IgD-negative memory B cell (primary cell): ENCODE measurements around the gene GSG1L. TPM values are rescaled to one million over a fixed set of nuclear protein-coding genes. Genes with fewer than 3 reads are reported as not detected.

Experiments used
- H3K27ac Mint-ChIP-seq, 3 donors: one replicate each; pipeline ENCODE4 v1.8.0; 2020 to 2022; ENCODE audit warnings: mild to moderate bottlenecking in 3 of 3, mixed read lengths in 3 of 3, moderate library complexity in 1 of 3
- H3K27me3 Mint-ChIP-seq: one replicate; pipeline ENCODE4 v1.8.0; 2021; ENCODE audit warnings: mixed read lengths
- H3K36me3 Mint-ChIP-seq: one replicate; pipeline ENCODE4 v1.8.0; 2020; ENCODE audit warnings: mild to moderate bottlenecking, mixed read lengths
- H3K4me1 Mint-ChIP-seq, 3 donors: one replicate each; pipeline ENCODE4 v1.8.0; 2020 to 2022; ENCODE audit warnings: mixed read lengths in 3 of 3, mild to moderate bottlenecking in 1 of 3
- H3K4me3 Mint-ChIP-seq, 4 donors: one replicate each; pipeline ENCODE4 v1.8.0; 2020 to 2022; ENCODE audit warnings: mild to moderate bottlenecking in 4 of 4, mixed read lengths in 4 of 4, moderate library complexity in 3 of 4
- H3K9me3 Mint-ChIP-seq, 3 donors: one replicate each; pipeline ENCODE4 v1.8.0; 2020 to 2021; ENCODE audit warnings: mixed read lengths in 3 of 3, mild to moderate bottlenecking in 1 of 3
- polyA plus RNA-seq: library from polyadenylated mRNA; unstranded; fragments of 300-500 nt; fragmentation: Illumina TruSeq; gene quantifications from one replicate; pipeline ENCODE4 v1.2.3, GENCODE V29; 2021

The GSG1L gene
- polyA plus RNA-seq, 1 donor from 2014 or later: not detected

DNA sequence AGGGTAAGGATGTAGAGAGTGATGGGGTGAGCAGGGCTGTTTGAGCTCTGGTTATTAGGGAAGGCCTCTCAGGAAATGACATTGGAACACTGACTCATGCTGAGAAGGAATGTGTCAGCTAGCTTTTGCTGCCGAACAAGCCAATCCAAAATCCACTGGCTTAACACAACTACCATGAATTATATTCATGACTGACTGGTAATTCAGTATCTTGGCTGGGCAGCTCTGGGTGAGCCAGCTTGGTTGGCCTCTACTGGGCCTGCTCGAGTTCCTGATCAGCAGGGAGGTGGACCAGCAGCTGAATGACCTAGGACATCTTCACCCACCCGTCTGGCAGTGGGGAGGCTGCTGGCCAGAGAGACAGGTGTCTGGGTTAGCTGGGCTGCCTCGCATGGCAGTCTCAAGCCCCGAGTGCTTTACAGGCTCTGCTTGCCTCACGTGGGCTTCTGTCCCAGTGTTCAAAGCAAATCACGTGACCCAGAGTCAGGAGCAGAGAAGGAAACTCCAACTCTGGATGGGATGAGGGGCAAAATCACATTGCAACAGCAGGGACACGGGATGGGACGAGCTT lies 304.1 kb downstream of the GSG1L start:
- H3K9me3 Mint-ChIP-seq: peaks cover 0 to 2% (median 0%) of the 10 kb centered on the region in 3 donors
- H3K4me1 Mint-ChIP-seq: peaks cover 0 to 6% (median 2%) of the 10 kb centered on the region in 3 donors
- H3K4me3 Mint-ChIP-seq: no peak overlapping the region
- H3K27me3 Mint-ChIP-seq: no peaks in the 10 kb centered on the region
- H3K27ac Mint-ChIP-seq: peak overlapping the region in 1 of 3 donors; percentile 81
- H3K36me3 Mint-ChIP-seq: peaks cover 22% of the 10 kb centered on the region

DNA sequence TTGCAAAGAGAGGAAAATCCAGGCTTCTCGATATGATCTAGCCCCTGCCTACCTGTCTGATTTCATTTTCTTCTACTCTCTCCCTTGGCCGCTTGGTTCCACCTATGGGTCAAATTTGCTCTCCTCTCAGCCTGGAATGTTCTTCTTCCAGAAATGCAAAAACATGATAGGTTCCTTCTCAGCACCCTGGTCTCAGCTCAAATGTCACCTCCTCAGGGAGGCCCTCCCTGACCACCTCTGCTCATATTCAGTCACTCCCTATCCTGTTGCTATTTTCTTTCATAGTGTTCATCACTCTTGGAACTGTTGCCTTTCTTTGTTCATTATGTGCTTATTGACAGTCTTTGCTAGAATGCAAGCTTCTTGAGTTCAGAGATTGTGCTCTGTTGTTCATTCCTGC lies 305.0 kb downstream of the GSG1L start:
- Mint-ChIP-seq H3K4me1 (peaks cover 0 to 6% (median 2%) of the 10 kb centered on the region in 3 donors), H3K4me3 (no peak overlapping the region), H3K27ac (no peak overlapping the region), H3K9me3 (no peaks in the 10 kb centered on the region), H3K27me3 (no peaks in the 10 kb centered on the region), H3K36me3 (peaks cover 20% of the 10 kb centered on the region)

DNA sequence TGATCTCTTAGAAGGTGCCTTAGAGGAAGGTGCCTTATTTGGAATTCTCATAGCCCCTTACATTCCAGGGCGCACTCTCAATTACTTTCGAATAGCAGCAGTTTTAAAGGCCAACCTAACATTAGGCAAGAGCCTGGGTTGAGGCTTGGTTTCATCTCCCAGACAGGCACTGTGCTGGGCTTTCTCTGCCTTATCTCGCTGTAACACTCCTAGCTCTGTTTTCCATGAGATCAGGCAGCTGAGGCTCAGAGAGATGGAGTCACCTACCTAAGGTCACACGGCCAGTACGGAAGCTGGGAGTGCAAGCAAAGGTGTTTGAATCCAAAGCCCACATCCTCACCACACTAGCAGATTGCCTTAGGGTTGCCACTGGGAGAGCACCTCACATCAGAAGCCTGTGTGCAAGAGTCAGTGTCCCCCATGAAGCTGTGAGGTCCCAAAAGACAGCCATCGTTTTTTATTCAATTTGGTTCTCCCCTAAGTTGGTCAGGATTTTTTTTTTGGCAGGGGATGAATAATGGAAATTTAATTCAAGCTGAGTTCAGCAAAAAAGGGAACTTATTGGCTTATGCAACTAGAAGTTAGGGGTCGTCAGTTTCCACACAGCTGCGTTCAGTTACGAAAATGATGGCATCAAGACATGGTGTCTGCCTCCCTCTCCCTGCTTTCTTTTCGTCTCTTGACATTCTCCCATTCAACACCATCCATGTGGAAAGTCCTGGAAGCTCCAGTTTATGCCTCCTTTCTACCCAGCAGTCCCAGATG lies 307.1 kb downstream of the GSG1L start:
- Mint-ChIP-seq H3K36me3 (peaks cover 18% of the 10 kb centered on the region), H3K9me3 (no peaks in the 10 kb centered on the region), H3K4me3 (no peak overlapping the region), H3K4me1 (peaks cover 0 to 6% (median 2%) of the 10 kb centered on the region in 3 donors), H3K27me3 (no peaks in the 10 kb centered on the region), H3K27ac (no peak overlapping the region)

- Mint-ChIP-seq H3K36me3 (peaks cover 14% of the 10 kb centered on the region), H3K4me3 (no peak overlapping the region), H3K9me3 (no peaks in the 10 kb centered on the region), H3K4me1 (peaks cover 0 to 3% (median 2%) of the 10 kb centered on the region in 3 donors), H3K27me3 (no peaks in the 10 kb centered on the region), H3K27ac (no peak overlapping the region)
Observed at GRCh38 chr16:27754788-27755690, 308.5 kb downstream of the GSG1L start.

- peaks cover 0 to 3% (median 2%) of the 10 kb centered on the region in 3 donors for H3K4me1 Mint-ChIP-seq
- no peaks in the 10 kb centered on the region for H3K27me3 Mint-ChIP-seq
- peak overlapping the region in 1 of 3 donors; percentile 73 for H3K27ac Mint-ChIP-seq
- H3K4me3 Mint-ChIP-seq: no peak overlapping the region
- peaks cover 12% of the 10 kb centered on the region for H3K36me3 Mint-ChIP-seq
- no peaks in the 10 kb centered on the region for H3K9me3 Mint-ChIP-seq
Observed at GRCh38 chr16:27753563-27753962, 310.0 kb downstream of the GSG1L start.

GRCh38 chr16:27752241-27752640 lies 311.3 kb downstream of the GSG1L start:
- Mint-ChIP-seq H3K36me3 (peaks cover 4% of the 10 kb centered on the region), H3K27ac (no peak overlapping the region), H3K4me1 (peaks cover 0 to 5% (median 2%) of the 10 kb centered on the region in 3 donors), H3K4me3 (no peak overlapping the region), H3K27me3 (no peaks in the 10 kb centered on the region), H3K9me3 (no peaks in the 10 kb centered on the region)

DNA sequence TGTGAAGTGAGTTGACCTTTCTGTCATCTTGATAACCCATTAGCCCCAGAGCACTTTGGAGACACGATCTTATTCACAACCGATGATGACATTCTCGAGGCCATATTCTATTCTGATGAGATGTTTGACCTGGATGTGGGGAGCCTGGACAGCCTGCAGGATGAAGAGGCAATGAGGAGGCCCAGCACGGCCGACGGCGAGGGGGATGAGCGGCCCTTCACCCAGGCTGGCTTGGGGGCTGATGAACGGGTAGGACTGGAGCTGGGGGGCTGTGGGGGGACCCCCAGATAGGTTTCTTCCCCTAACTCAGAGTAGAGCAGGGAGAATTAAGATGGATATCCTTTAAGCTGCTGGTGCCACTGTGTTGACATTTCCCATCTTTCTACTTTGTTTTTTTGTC lies 311.8 kb downstream of the GSG1L start:
- Mint-ChIP-seq H3K27ac (no peak overlapping the region), H3K36me3 (peaks cover 4% of the 10 kb centered on the region), H3K4me1 (peaks cover 0 to 5% (median 2%) of the 10 kb centered on the region in 3 donors), H3K9me3 (no peaks in the 10 kb centered on the region), H3K27me3 (no peaks in the 10 kb centered on the region), H3K4me3 (no peak overlapping the region)

DNA sequence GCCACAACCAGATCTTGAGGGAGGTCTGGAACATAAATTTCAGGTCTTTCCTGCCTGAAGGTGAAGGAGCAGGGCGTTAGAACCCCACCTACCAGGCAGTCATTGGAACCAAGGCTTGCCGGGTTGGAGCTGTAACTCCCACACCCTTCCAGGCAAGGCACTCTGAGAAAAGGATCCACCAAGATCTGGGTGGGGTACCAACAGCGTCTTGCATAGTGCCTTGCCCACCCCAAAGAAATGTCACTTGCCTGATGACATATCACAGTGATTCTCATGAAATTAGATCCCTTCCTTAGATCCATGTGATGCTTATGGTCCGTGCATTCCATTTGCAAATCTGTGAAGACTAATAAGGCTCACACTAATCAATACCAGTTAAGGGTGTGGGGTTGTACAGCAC lies 312.3 kb downstream of the GSG1L start:
- Mint-ChIP-seq H3K9me3 (no peaks in the 10 kb centered on the region), H3K27me3 (no peaks in the 10 kb centered on the region), H3K4me1 (peaks cover 0 to 4% (median 2%) of the 10 kb centered on the region in 3 donors), H3K27ac (no peak overlapping the region), H3K36me3 (peaks cover 4% of the 10 kb centered on the region), H3K4me3 (no peak overlapping the region)

DNA sequence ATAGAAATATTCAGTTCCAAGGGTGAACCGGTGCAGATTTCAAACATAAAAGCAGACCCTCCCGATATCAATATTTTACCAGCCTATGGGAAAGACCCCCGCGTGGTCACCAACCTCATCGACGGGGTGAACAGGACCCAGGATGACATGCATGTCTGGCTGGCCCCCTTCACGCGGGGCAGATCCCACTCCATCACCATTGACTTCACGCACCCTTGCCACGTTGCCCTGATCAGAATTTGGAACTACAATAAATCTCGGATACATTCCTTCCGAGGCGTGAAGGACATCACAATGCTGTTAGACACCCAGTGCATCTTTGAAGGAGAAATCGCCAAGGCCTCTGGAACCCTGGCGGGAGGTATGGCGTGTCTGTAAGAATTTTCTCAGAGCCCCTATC lies 313.6 kb downstream of the GSG1L start:
- H3K27me3 Mint-ChIP-seq: no peaks in the 10 kb centered on the region
- peaks cover 6% of the 10 kb centered on the region for H3K36me3 Mint-ChIP-seq
- no peak overlapping the region for H3K27ac Mint-ChIP-seq
- peaks cover 0 to 2% (median 2%) of the 10 kb centered on the region in 3 donors for H3K4me1 Mint-ChIP-seq
- H3K4me3 Mint-ChIP-seq: no peak overlapping the region
- no peaks in the 10 kb centered on the region for H3K9me3 Mint-ChIP-seq

DNA sequence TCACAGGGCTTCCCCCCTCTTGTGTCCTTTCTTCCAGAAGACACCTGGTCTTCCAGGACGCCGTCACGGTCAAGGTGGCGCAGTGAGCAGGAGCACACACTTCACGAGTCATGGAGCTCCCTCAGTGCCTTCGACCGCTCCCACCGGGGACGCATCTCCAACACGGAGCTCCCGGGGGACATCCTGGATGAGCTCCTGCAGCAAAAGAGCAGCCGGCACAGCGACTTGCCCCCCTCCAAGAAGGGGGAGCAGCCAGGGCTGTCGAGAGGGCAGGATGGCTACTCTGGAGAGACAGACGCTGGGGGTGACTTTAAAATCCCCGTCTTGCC lies 314.0 kb downstream of the GSG1L start:
- Mint-ChIP-seq H3K4me1 (peaks cover 0 to 2% (median 2%) of the 10 kb centered on the region in 3 donors), H3K27ac (no peak overlapping the region), H3K36me3 (peaks cover 6% of the 10 kb centered on the region), H3K9me3 (no peaks in the 10 kb centered on the region), H3K4me3 (no peak overlapping the region), H3K27me3 (no peaks in the 10 kb centered on the region)

GRCh38 chr16:27748868-27749546 lies 314.5 kb downstream of the GSG1L start:
- H3K4me1 Mint-ChIP-seq: peaks cover 0 to 2% (median 2%) of the 10 kb centered on the region in 3 donors
- no peaks in the 10 kb centered on the region for H3K9me3 Mint-ChIP-seq
- H3K27ac Mint-ChIP-seq: no peak overlapping the region
- peak overlapping the region in 1 of 4 donors; percentile 24 for H3K4me3 Mint-ChIP-seq
- H3K36me3 Mint-ChIP-seq: peaks cover 6% of the 10 kb centered on the region
- no peaks in the 10 kb centered on the region for H3K27me3 Mint-ChIP-seq

- Mint-ChIP-seq H3K9me3 (peaks cover 0 to 1% (median 0%) of the 10 kb centered on the region in 3 donors), H3K27ac (no peak overlapping the region), H3K27me3 (no peaks in the 10 kb centered on the region), H3K4me1 (peaks cover 0 to 2% (median 2%) of the 10 kb centered on the region in 3 donors), H3K4me3 (no peak overlapping the region), H3K36me3 (peaks cover 7% of the 10 kb centered on the region)
Observed at GRCh38 chr16:27747946-27748345, 315.6 kb downstream of the GSG1L start.

DNA sequence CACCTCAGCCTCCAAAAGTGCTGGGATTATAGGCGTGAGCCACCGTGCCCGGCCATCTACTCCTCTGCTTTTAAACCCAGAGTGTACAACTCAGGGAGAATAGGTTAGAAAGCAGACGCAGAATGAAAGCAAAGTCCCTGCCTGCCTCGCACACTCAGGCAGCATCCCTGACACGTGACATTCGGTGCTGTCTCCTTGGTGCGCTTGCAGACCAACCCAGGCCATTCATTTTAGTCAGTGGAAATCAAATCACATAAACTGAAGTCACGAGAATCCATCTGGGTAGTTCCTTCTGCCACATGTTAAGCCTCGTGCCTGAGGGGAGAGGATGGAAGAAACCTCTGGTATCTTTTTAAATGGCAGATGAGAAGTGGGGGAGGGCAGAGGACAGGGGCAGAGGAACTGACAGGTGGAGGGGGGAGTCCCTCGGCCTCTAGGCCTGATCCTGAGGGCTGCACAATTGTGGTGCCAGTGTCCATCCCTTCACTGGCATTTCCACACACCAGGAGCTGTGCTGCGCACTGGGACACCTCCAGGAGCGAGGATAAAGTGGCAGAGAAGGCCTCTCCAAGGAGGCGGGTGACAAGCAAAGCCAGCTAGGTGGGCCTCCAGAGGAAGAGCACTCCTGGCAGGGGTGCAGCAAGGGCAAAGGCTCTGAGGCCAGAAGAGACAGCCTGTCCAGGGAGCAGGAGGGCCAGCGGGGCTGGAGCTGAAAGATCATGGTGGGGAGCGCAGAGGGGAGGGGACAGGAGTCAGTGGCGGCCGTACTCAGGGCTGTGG lies 317.2 kb downstream of the GSG1L start:
- Mint-ChIP-seq H3K36me3 (peaks cover 12% of the 10 kb centered on the region), H3K27me3 (no peaks in the 10 kb centered on the region), H3K4me3 (peak overlapping the region in 1 of 4 donors; percentile 72), H3K4me1 (peaks cover 0 to 2% (median 2%) of the 10 kb centered on the region in 3 donors), H3K9me3 (peaks cover 0 to 4% (median 0%) of the 10 kb centered on the region in 3 donors), H3K27ac (no peak overlapping the region)

DNA sequence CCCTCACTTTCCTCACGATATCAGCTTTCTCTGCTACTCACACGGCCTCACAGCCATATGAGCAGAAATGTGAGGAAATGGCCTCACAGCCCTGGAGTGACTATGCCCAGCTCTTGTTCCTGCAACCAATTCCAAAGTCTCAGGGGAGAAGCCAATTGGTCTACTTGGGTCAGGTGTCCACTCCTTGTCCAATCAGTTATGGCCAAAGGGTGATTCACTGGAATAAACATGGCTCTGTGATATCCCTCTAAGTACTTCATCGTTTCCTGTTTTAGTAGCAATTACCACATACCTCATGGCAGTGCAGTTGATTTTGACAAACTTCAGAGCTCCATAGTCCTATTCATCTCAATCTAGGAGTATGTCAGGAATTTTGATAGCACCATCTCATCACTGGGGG lies 318.2 kb downstream of the GSG1L start:
- Mint-ChIP-seq H3K4me1 (peaks cover 0 to 2% (median 2%) of the 10 kb centered on the region in 3 donors), H3K4me3 (no peak overlapping the region), H3K9me3 (peaks cover 0 to 4% (median 0%) of the 10 kb centered on the region in 3 donors), H3K27me3 (no peaks in the 10 kb centered on the region), H3K27ac (no peak overlapping the region), H3K36me3 (peaks cover 13% of the 10 kb centered on the region)
